B cell (primary cell): ENCODE results near the gene HIP1R. TPM values are rescaled to one million over a fixed set of nuclear protein-coding genes. Genes with fewer than 3 reads are reported as not detected.
A peak's percentile ranks its signal among the peaks of the same experiment; 100 is the strongest.

Experiments
- ATAC-seq: fragments of 200-7000 bp; cut with Tn5 transposase; one replicate; pipeline ENCODE4 v1.10.0; 2021; ENCODE audit warnings: low read depth, mild to moderate bottlenecking, moderate number of reproducible peaks, moderate library complexity
- CTCF ChIA-PET: fragments of 350-600 bp; sonication (Branson Sonifier 250); formaldehyde crosslinking; loops from one replicate; lab custom pipeline; 2021; ENCODE audit warnings: antibody characterized with exemption, inconsistent platforms; lab: Charles Lee
- POLR2A ChIA-PET: fragments of 350-600 bp; sonication (Branson Sonifier 250); formaldehyde crosslinking; loops from one replicate; lab custom pipeline; 2021; ENCODE audit warnings: antibody characterized with exemption; lab: Charles Lee
- DNase-seq: peaks from one replicate; pipeline ENCODE4 v3.0.0; 2013
- H2AFZ ChIP-seq: 2 replicates; pipeline ENCODE4 v1.6.1; 2012; ENCODE audit warnings: mild to moderate bottlenecking, low read depth, low read length; ENCODE audit not compliant: insufficient read depth, poor library complexity, severe bottlenecking
- H3K27ac ChIP-seq, 2 donors: 1 replicate in 1 of 2; 2 replicates in 1 of 2; pipeline ENCODE4 v1.5.1; 2012 to 2013; ENCODE audit warnings: low read length in 2 of 2, mild to moderate bottlenecking in 2 of 2, moderate library complexity in 1 of 2
- H3K27me3 ChIP-seq, 4 experiments: fragments of 200-600 bp in 1 of 4; sonication (generic) in 1 of 4; replicated peaks in 1 of 4; 1 replicate in 2 of 4; 2 replicates in 2 of 4; pipeline versions ENCODE4 v1.6.1 to v1.7.0; 2013 to 2016; ENCODE audit warnings: low read length in 3 of 4, mild to moderate bottlenecking in 2 of 4, mixed read lengths in 1 of 4, moderate library complexity in 1 of 4; ENCODE audit not compliant: insufficient read depth in 4 of 4, control insufficient read depth in 3 of 4; ENCODE audit errors: control extremely low read depth in 1 of 4
- H3K36me3 ChIP-seq, 2 experiments: replicated peaks in 1 of 2; 1 replicate in 1 of 2; 2 replicates in 1 of 2; pipeline versions ENCODE4 v1.6.1 to v1.7.1; 2013; ENCODE audit warnings: low read length in 1 of 2; ENCODE audit not compliant: insufficient read depth in 2 of 2, control insufficient read depth in 1 of 2; ENCODE audit errors: control extremely low read depth in 1 of 2, extremely low read depth in 1 of 2
- H3K4me1 ChIP-seq, 2 donors: fragments of 200-600 bp in 1 of 2; sonication (generic) in 1 of 2; 1 replicate in 1 of 2; 2 replicates in 1 of 2; pipeline versions ENCODE4 v1.5.1 to v1.6.1; 2013 to 2017; ENCODE audit warnings: low read length in 2 of 2; ENCODE audit not compliant: control insufficient read depth in 2 of 2, insufficient read depth in 2 of 2
- H3K4me2 ChIP-seq: replicated peaks from 2 replicates; pipeline ENCODE3; 2012; ENCODE audit warnings: mild to moderate bottlenecking, low read depth, low read length; ENCODE audit not compliant: poor library complexity, severe bottlenecking
- H3K4me3 ChIP-seq, 5 experiments: fragments of 200-600 bp in 1 of 5; sonication (generic) in 1 of 5; 1 replicate in 3 of 5; 2 replicates in 2 of 5; pipeline versions ENCODE4 v1.5.1 to v1.7.0; 2011 to 2016; ENCODE audit warnings: low read length in 4 of 5, mild to moderate bottlenecking in 4 of 5, low read depth in 2 of 5, control low read depth in 1 of 5, moderate library complexity in 1 of 5; ENCODE audit not compliant: insufficient read depth in 1 of 5; ENCODE audit errors: control extremely low read depth in 1 of 5, extremely low read depth in 1 of 5
- H3K79me2 ChIP-seq: fragments of 200-600 bp; sonication (generic); one replicate; pipeline ENCODE4 v1.6.0; 2016; ENCODE audit warnings: low read length; ENCODE audit not compliant: control insufficient read depth, insufficient read depth
- H3K9ac ChIP-seq: fragments of 200-600 bp; sonication (generic); 2 replicates; pipeline ENCODE4 v1.6.1; 2017; ENCODE audit warnings: mild to moderate bottlenecking, low read length, moderate library complexity
- H3K9me3 ChIP-seq, 3 donors: one replicate each; pipeline versions ENCODE4 v1.6.1 to v1.7.1; 2013; ENCODE audit warnings: low read length in 2 of 3; ENCODE audit not compliant: control insufficient read depth in 2 of 3, insufficient read depth in 1 of 3; ENCODE audit errors: control extremely low read depth in 1 of 3
- H4K20me1 ChIP-seq: 2 replicates; pipeline ENCODE4 v1.6.0; 2012; ENCODE audit warnings: mild to moderate bottlenecking, low read length; ENCODE audit not compliant: insufficient read depth, control insufficient read depth, poor library complexity, severe bottlenecking
- H3K27ac Mint-ChIP-seq: one replicate; pipeline ENCODE4 v1.8.0; 2021; ENCODE audit warnings: mixed read lengths
- H3K27me3 Mint-ChIP-seq: one replicate; pipeline ENCODE4 v1.8.0; 2021; ENCODE audit warnings: mixed read lengths
- H3K4me1 Mint-ChIP-seq: one replicate; pipeline ENCODE4 v1.8.0; 2021; ENCODE audit warnings: mixed read lengths
- H3K4me3 Mint-ChIP-seq: one replicate; pipeline ENCODE4 v1.8.0; 2021; ENCODE audit warnings: mixed read lengths
- H3K9me3 Mint-ChIP-seq: one replicate; pipeline ENCODE4 v1.8.0; 2022; ENCODE audit warnings: mixed read lengths; ENCODE audit not compliant: insufficient read depth
- EZH2 ChIP-seq: IDR thresholded peaks from 2 replicates; pipeline ENCODE4 v1.6.1; 2012; ENCODE audit warnings: borderline replicate concordance, low read depth, mild to moderate bottlenecking, moderate library complexity, low read length; ENCODE audit not compliant: insufficient read depth, poor library complexity, severe bottlenecking
- WGBS: methylation state at CpG from one replicate; pipeline ENCODE4 v1.1.5; 2013; ENCODE audit warnings: missing lambda C conversion rate; ENCODE audit not compliant: insufficient coverage; 5-methylcytosine and 5-hydroxymethylcytosine counted together
- intact Hi-C: fragments of 100-400 bp; cut with micrococcal nuclease; formaldehyde crosslinking; loops from one replicate; pipeline ENCODE4 v1.10.0; 2022
- polyA plus RNA-seq: library from polyadenylated mRNA; depleted of rRNA; stranded (reverse); fragments of >200 nt; gene quantifications from 2 replicates; pipeline ENCODE4 v1.2.3, GENCODE V29; 2012
- total RNA-seq, 2 donors: library from RNA; stranded (reverse); fragments of 120-200 nt in 1 of 2; gene quantifications; 1 replicate in 1 of 2; 2 replicates in 1 of 2; pipeline versions ENCODE4 v1.2.3 to v1.2.4, GENCODE V29; 2013 to 2022
- TF ChIP-seq, protein P1 (sequence below): fragments of 200-600 bp; IDR thresholded peaks from one replicate; pipeline ENCODE4 v1.8.0; 2022; ENCODE audit warnings: antibody characterized with exemption, mild to moderate bottlenecking

Gene HIP1R
- total and polyA plus RNA-seq, 2 donors (not counting 1 experiment from before 2014, with no cell fraction given), result 289 to 390 TPM

DNA sequence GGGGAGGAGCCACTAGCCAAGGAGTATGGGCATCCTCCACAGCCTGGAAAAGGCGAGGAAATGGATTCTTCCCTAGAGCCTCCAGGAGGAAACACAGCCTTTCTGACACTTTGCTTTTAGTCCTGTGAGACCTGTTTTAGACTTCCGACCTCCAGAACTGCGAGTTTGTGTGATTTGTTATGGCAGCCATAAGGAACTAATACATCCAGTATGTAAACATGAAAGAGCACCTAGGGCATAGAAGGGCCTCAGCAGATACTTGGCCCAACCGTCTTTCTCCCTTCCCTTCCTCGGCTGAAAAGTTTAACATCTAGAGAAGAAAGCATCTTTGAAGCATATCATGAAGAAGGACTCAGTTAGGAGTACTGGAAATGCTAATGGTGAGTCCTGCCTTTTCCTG lies 3.6 kb downstream of the HIP1R start:
- peaks cover 35 to 73% of the 10 kb centered on the region in 2 donors for H3K4me1 ChIP-seq
- peaks cover 81% of the 10 kb centered on the region for H3K4me1 Mint-ChIP-seq
- no peaks in the 10 kb centered on the region for H3K27me3 Mint-ChIP-seq
- WGBS, result 100% methylated on average over 1 of the region's 5 CpGs
- no peak overlapping the region for H3K4me3 ChIP-seq
- peak overlapping the region; percentile 98 for H3K27ac Mint-ChIP-seq
- peak overlapping the region; percentile 84 for H3K4me2 ChIP-seq
- H3K9ac ChIP-seq, result no peak overlapping the region
- H3K9me3 ChIP-seq, result peaks cover 0 to 2% (median 0%) of the 10 kb centered on the region in 3 donors
- no peaks in the 10 kb centered on the region for H3K9me3 Mint-ChIP-seq
- ChIA-PET CTCF (interaction anchor here (1.3 kb wide), 2 partner anchors 23 to 43 kb away, joined by 4 to 7 read pairs; no protein-coding TSS in a partner anchor), POLR2A (no interaction called here)
- H2AFZ ChIP-seq, result no peak overlapping the region
- H3K79me2 ChIP-seq, result peaks cover 77% of the 10 kb centered on the region
- ATAC-seq (no peak), DNase-seq (no peak)
- peaks cover 0 to 35% of the 10 kb centered on the region in 2 experiments for H3K36me3 ChIP-seq
- H3K27me3 ChIP-seq, result no peaks in the 10 kb centered on the region
- H3K4me3 Mint-ChIP-seq, result peak overlapping the region; percentile 97
- H4K20me1 ChIP-seq, result peaks cover 72% of the 10 kb centered on the region
- intact Hi-C loops, result loop anchor here (5.0 to 10.0 kb wide), 2 partner anchors 67 to 586 kb away; partner anchors contain the start of gene CCDC62
- H3K27ac ChIP-seq, result peak overlapping the region in 1 of 2 donors; percentile 23
- TF ChIP-seq EZH2, result no peak
- TF ChIP-seq, protein P1, sequence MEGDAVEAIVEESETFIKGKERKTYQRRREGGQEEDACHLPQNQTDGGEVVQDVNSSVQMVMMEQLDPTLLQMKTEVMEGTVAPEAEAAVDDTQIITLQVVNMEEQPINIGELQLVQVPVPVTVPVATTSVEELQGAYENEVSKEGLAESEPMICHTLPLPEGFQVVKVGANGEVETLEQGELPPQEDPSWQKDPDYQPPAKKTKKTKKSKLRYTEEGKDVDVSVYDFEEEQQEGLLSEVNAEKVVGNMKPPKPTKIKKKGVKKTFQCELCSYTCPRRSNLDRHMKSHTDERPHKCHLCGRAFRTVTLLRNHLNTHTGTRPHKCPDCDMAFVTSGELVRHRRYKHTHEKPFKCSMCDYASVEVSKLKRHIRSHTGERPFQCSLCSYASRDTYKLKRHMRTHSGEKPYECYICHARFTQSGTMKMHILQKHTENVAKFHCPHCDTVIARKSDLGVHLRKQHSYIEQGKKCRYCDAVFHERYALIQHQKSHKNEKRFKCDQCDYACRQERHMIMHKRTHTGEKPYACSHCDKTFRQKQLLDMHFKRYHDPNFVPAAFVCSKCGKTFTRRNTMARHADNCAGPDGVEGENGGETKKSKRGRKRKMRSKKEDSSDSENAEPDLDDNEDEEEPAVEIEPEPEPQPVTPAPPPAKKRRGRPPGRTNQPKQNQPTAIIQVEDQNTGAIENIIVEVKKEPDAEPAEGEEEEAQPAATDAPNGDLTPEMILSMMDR, result no peak

DNA sequence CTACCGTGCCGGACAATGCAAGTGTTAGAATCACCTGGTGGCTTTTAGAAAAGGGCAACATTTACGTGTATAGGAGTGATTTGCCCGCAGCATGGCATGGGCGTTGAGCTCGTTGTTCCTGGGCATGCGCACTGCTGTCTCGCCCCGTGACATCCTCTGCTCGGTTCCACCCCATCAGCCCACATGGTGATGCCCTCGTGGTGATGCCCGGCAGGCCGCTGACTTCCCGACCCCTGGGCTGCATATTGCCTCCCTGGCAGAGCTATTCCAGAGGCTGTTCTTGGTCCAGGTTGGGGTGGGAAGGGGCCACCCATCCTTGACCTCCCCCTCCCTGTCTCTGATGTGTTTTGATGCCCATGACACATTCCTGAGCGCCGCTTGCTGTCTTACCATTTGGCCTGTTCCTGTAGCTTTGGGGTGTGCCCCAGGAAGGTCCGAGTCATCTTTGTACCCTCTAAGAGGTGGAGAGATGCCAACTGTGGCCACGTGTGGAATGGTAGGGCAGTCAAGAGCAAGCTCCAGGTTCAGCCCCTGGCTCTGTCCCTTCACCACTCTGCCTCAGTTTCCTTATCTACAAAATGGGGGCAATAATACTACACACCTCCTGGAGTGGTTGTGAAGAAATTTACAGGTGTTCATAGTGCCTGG lies 4.8 kb downstream of the HIP1R start:
- ChIA-PET CTCF (interaction anchor here (1.0 kb wide), 1 partner anchor 16 kb away, joined by 3 read pairs; no protein-coding TSS in a partner anchor), POLR2A (interaction anchor here (0.5 to 0.9 kb wide), 2 partner anchors 22 to 73 kb away, joined by 3 read pairs; no protein-coding TSS in a partner anchor)
- Mint-ChIP-seq H3K4me1 (peaks cover 81% of the 10 kb centered on the region), H3K27ac (peak overlapping the region; percentile 5), H3K4me3 (no peak overlapping the region), H3K9me3 (no peaks in the 10 kb centered on the region), H3K27me3 (no peaks in the 10 kb centered on the region)
- Histone ChIP-seq H3K27ac (no peak overlapping the region), H3K27me3 (no peaks in the 10 kb centered on the region), H3K4me2 (peak overlapping the region; percentile 6), H3K4me3 (no peak overlapping the region), H3K9me3 (peaks cover 0 to 2% (median 0%) of the 10 kb centered on the region in 3 donors), H3K9ac (no peak overlapping the region), H4K20me1 (peaks cover 84% of the 10 kb centered on the region), H3K36me3 (peaks cover 0 to 44% of the 10 kb centered on the region in 2 experiments), H2AFZ (no peak overlapping the region), H3K4me1 (peaks cover 30 to 73% of the 10 kb centered on the region in 2 donors), H3K79me2 (peaks cover 89% of the 10 kb centered on the region)
- WGBS, result 99% methylated on average over 6 of the region's 18 CpGs
- ATAC-seq (no peak), DNase-seq (no peak)
- TF ChIP-seq, protein P1, result no peak
- no peak for TF ChIP-seq EZH2
- intact Hi-C loops, result loop anchor here (5.0 to 10.0 kb wide), 2 partner anchors 68 to 585 kb away; partner anchors contain the start of gene CCDC62
